Esophagus muscularis mucosa (tissue), 4 donors: ENCODE data around the gene SHLD1. TPM values are rescaled to one million over a fixed set of nuclear protein-coding genes. Genes with fewer than 3 reads are reported as not detected.
"Not testable (repeated sequence)": the region's sequence is repeated elsewhere in the genome, so short reads cannot be mapped to it uniquely, and the experiment has no call there.

Experiments used
- DNase-seq: peaks from one replicate; pipeline ENCODE4 v3.0.0-alpha.2; 2017; ENCODE audit errors: extremely low spot score
- H3K27ac ChIP-seq, 4 donors: fragments of 200-600 bp; sonication (generic); replicated peaks in 1 of 4; 1 replicate in 3 of 4; 2 replicates in 1 of 4; pipeline ENCODE4 v1.5.1; 2016 to 2019; ENCODE audit warnings: mild to moderate bottlenecking in 1 of 4
- H3K27me3 ChIP-seq, 4 donors: fragments of 200-600 bp; sonication (generic); one replicate each; pipeline versions ENCODE4 v1.5.1 to v1.6.0; 2016 to 2019
- H3K36me3 ChIP-seq, 4 donors: fragments of 200-600 bp; sonication (generic); one replicate each; pipeline ENCODE4 v1.5.1; 2016 to 2019
- H3K4me1 ChIP-seq, 4 donors: fragments of 200-600 bp; sonication (generic); one replicate each; pipeline ENCODE4 v1.5.1; 2016 to 2019
- H3K4me3 ChIP-seq, 4 donors: fragments of 200-600 bp; sonication (generic); 1 replicate in 2 of 4; 2 replicates in 2 of 4; pipeline ENCODE4 v1.5.1; 2016 to 2019; ENCODE audit warnings: mild to moderate bottlenecking in 4 of 4, moderate library complexity in 1 of 4
- H3K9me3 ChIP-seq, 4 donors: fragments of 200-600 bp; sonication (generic); 1 replicate in 3 of 4; 2 replicates in 1 of 4; pipeline ENCODE4 v1.5.1; 2016 to 2019
- CTCF ChIP-seq, 3 experiments: fragments of 200-600 bp in 2 of 3; fragments of 450-650 bp in 1 of 3; sonication (generic) in 2 of 3; IDR thresholded peaks; one replicate each; pipeline ENCODE4 v1.5.1; 2017 to 2019; ENCODE audit warnings: antibody characterized with exemption in 3 of 3, mild to moderate bottlenecking in 2 of 3, moderate library complexity in 1 of 3
- EP300 ChIP-seq: sonication (generic); formaldehyde crosslinking; IDR thresholded peaks from one replicate; pipeline ENCODE4 v1.6.1; 2017; ENCODE audit warnings: antibody characterized with exemption
- POLR2A ChIP-seq: fragments of 450-650 bp; IDR thresholded peaks from one replicate; pipeline ENCODE4 v1.6.1; 2017; ENCODE audit warnings: antibody characterized with exemption, moderate library complexity, mild to moderate bottlenecking, low read depth
- POLR2AphosphoS5 ChIP-seq, 2 donors: sonication (generic); formaldehyde crosslinking; IDR thresholded peaks; one replicate each; pipeline ENCODE4 v1.6.1; 2017; ENCODE audit warnings: antibody characterized with exemption in 2 of 2
- WGBS: methylation state at CpG from one replicate; pipeline ENCODE4 v1.1.5; 2018; 5-methylcytosine and 5-hydroxymethylcytosine counted together
- intact Hi-C: fragments of 100-400 bp; cut with DNase I; formaldehyde crosslinking; loops from one replicate; pipeline ENCODE4 v1.15.1; 2023
- total RNA-seq, 4 donors: library from RNA; depleted of rRNA; stranded (reverse); fragments of >200 nt; gene quantifications; one replicate each; pipeline versions ENCODE4 v1.1.0 to v1.2.1, GENCODE V29; 2016

Gene SHLD1
- total RNA-seq, 4 donors from 2014 or later = 1.7 to 4.6 (median 2.6) TPM

GRCh38 chr20:5745416-5746030, 4.7 kb upstream of the SHLD1 start:
- 75% methylated on average over 8 of the region's 8 CpGs for WGBS
- Histone ChIP-seq H3K27me3 (no peaks in the 10 kb centered on the region), H3K4me3 (no peak overlapping the region), H3K4me1 (peaks cover 0 to 5% (median 2%) of the 10 kb centered on the region in 4 donors), H3K36me3 (no peaks in the 10 kb centered on the region), H3K9me3 (no peaks in the 10 kb centered on the region), H3K27ac (no peak overlapping the region)
- TF ChIP-seq EP300 = no peak
- no peak for DNase-seq
- intact Hi-C loops = no loop called here

GRCh38 chr20:5746064-5746463, 4.1 kb upstream of the SHLD1 start:
- no peak for TF ChIP-seq CTCF (IDR thresholded peaks at IDR 0.05)
- TF ChIP-seq POLR2A = no peak
- no peak for TF ChIP-seq EP300
- no peak for TF ChIP-seq POLR2AphosphoS5 (IDR thresholded peaks at IDR 0.05)
- Histone ChIP-seq H3K4me3 (no peak overlapping the region), H3K36me3 (no peaks in the 10 kb centered on the region), H3K9me3 (no peaks in the 10 kb centered on the region), H3K27me3 (no peaks in the 10 kb centered on the region), H3K27ac (no peak overlapping the region), H3K4me1 (peaks cover 2 to 6% (median 4%) of the 10 kb centered on the region in 4 donors)
- 78% methylated on average over 1 of the region's 1 CpG for WGBS
- intact Hi-C loops = no loop called here
- DNase-seq = no peak

DNA sequence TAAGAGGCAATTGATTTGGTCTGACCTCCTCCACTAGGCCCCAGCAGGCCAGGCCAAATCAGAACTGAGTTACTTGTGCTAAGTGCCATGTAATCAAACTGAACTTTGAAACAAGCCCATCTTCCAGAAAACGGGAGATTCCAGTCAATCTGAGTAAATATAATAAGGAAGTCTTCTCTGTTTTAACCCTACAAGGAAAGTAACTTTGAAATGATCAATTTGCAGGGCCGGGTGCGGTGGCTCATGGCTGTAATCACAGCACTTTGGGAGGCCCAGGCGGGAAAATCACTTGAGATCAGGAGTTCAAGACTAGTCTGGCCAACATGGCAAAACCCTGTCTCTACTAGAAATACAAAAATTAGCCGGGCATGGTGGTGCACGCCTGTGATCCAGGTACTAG, 2.0 kb upstream of the SHLD1 start:
- intact Hi-C loops = no loop called here
- Histone ChIP-seq H3K4me3 (no peak overlapping the region), H3K4me1 (peaks cover 6 to 15% (median 12%) of the 10 kb centered on the region in 4 donors), H3K27ac (no peak overlapping the region), H3K9me3 (no peaks in the 10 kb centered on the region), H3K36me3 (no peaks in the 10 kb centered on the region), H3K27me3 (no peaks in the 10 kb centered on the region)
- 90% methylated on average over 6 of the region's 6 CpGs for WGBS
- DNase-seq = no peak
- TF ChIP-seq EP300 (no peak), CTCF (IDR thresholded peaks at IDR 0.05) (no peak), POLR2AphosphoS5 (IDR thresholded peaks at IDR 0.05) (no peak), POLR2A (no peak)

DNA sequence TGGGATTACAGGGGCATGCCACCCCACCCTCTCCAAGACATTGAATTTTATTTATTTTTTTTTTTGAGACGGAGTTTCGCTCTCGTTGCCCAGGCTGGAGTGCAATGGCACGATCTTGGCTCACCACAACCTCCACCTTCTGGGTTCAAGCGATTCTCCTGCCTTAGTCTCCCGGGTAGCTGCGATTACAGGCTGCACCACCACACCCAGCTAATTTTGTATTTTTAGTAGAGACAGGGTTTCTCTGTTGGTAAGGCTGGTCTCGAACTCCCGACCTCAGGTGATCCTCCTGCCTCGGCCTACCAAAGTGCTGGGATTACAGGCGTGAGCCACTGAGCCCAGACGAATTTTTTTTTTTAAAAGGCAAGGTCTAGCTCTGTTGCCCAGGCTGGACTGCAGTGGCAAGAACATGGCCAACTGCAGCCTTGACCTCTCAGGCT, 669 bp upstream of the SHLD1 start:
- Histone ChIP-seq H3K4me3 (peak overlapping the region in 1 of 4 donors; percentile 62), H3K4me1 (peaks cover 6 to 15% (median 12%) of the 10 kb centered on the region in 4 donors)
- H3K9me3 ChIP-seq, intact Hi-C loops, H3K27ac ChIP-seq, DNase-seq, H3K36me3 ChIP-seq, H3K27me3 ChIP-seq: not testable (repeated sequence)
- WGBS = 98% methylated on average over 12 of the region's 12 CpGs

DNA sequence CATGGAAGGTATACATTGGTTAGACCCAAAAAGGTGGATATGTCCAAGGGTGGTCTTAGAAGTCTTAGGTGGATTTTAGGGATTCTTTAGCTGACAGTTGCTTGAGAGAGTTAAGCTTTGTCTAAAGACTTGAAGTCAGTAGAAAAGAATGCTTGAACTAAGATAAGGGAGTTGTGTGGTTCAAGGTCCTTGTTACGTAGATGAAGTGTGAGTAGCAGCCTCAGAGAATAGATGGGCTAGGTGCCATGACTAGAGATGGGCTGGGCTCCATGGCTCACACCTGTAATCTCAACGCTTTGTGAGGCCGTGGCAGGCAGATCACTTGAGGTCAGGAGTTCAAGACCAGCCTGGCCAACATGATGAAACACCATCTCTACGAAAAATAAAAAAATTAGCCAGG, 1.7 kb downstream of the SHLD1 start:
- no peak overlapping the region for H3K27ac ChIP-seq
- intact Hi-C loops = no loop called here
- H3K27me3 ChIP-seq = no peaks in the 10 kb centered on the region
- TF ChIP-seq EP300 (no peak), CTCF (IDR thresholded peaks at IDR 0.05) (no peak), POLR2A (no peak), POLR2AphosphoS5 (IDR thresholded peaks at IDR 0.05) (no peak)
- H3K4me1 ChIP-seq = peaks cover 6 to 15% (median 12%) of the 10 kb centered on the region in 4 donors
- no peaks in the 10 kb centered on the region for H3K9me3 ChIP-seq
- DNase-seq = no peak
- H3K4me3 ChIP-seq = no peak overlapping the region
- peaks cover 0 to 5% (median 0%) of the 10 kb centered on the region in 4 donors for H3K36me3 ChIP-seq
- 88% methylated on average over 4 of the region's 4 CpGs for WGBS

- intact Hi-C loops = no loop called here
- WGBS = 94% methylated on average over 7 of the region's 7 CpGs
Observed at GRCh38 chr20:5753814-5754213, 3.6 kb downstream of the SHLD1 start.

More at GRCh38 chr20:5753814-5754213, 3.6 kb downstream of the SHLD1 start:
- H3K27ac ChIP-seq = no peak overlapping the region
- H3K36me3 ChIP-seq = peaks cover 0 to 5% (median 0%) of the 10 kb centered on the region in 4 donors
- H3K27me3 ChIP-seq = no peaks in the 10 kb centered on the region
- H3K9me3 ChIP-seq = no peaks in the 10 kb centered on the region
- H3K4me1 ChIP-seq = peaks cover 6 to 15% (median 12%) of the 10 kb centered on the region in 4 donors
- no peak overlapping the region for H3K4me3 ChIP-seq
- TF ChIP-seq EP300 = no peak
- TF ChIP-seq POLR2AphosphoS5 (IDR thresholded peaks at IDR 0.05) = no peak
- no peak for TF ChIP-seq CTCF (IDR thresholded peaks at IDR 0.05)
- no peak for TF ChIP-seq POLR2A
- no peak for DNase-seq
